AG09319 (cell line): Measurements from ENCODE around the gene SPAG5.

Source experiments
- DNase-seq: peaks from one replicate; pipeline ENCODE4 v3.0.0-alpha.2; 2010; ENCODE audit warnings: low read depth; ENCODE audit errors: extremely low read depth
- TF ChIP-seq, protein P1 (sequence below): IDR thresholded peaks from 2 replicates; pipeline ENCODE4 v1.5.1; 2011; ENCODE audit warnings: low read depth, mild to moderate bottlenecking, inconsistent platforms, low read length, moderate library complexity

Gene SPAG5

DNA sequence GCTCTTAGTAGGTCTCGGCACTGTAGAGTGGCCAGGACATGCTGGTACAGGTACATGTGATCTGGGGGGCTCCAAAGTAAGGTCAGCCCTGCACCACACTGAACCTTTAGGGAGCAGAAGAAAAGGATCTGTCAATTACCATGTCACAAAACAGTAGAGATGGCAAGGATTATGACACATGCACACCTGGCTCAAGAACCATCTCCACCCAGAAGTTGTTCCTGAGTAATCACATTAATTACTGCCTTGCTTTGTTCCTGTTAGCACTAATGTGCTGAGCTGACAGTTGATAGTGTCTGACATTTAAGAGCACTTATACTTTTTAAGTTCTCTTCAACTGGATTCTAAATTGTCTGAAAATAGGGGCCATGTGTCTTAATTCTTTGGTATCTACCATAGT, 36.7 kb upstream of the SPAG5 start:
- TF ChIP-seq, protein P1, sequence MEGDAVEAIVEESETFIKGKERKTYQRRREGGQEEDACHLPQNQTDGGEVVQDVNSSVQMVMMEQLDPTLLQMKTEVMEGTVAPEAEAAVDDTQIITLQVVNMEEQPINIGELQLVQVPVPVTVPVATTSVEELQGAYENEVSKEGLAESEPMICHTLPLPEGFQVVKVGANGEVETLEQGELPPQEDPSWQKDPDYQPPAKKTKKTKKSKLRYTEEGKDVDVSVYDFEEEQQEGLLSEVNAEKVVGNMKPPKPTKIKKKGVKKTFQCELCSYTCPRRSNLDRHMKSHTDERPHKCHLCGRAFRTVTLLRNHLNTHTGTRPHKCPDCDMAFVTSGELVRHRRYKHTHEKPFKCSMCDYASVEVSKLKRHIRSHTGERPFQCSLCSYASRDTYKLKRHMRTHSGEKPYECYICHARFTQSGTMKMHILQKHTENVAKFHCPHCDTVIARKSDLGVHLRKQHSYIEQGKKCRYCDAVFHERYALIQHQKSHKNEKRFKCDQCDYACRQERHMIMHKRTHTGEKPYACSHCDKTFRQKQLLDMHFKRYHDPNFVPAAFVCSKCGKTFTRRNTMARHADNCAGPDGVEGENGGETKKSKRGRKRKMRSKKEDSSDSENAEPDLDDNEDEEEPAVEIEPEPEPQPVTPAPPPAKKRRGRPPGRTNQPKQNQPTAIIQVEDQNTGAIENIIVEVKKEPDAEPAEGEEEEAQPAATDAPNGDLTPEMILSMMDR: no peak
- no peak for DNase-seq

DNA sequence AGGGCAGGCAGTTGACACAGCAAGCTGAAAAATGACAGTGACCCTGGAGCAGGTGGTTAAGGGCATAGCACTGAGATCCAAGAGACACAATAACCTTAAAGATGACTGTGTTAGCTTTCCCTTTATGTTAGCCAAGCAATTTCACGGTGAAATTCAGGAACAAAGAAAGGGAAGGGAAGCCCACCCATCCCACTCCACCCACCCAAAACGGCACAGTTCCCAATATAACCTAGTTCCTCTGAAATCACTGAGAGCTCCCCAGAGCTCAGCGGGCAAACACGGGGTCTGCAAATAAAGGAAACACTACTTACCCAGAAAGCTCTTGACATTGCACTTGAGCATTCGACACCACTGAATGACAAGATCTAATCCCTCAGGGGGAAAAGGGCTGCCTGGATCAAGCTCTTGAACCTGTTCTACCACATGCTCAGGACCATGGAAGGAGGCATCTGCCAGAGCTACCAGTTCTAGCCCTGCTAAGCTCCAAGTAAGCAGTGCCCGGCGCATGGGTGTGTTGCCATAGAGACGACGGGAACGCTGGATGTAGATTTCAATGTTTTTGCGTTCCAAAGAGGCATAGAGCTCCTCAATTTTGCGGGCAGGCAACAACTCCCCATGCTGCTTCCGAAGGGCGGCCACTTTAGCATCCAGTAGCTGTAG, 35.5 kb upstream of the SPAG5 start:
- no peak for DNase-seq
- TF ChIP-seq, protein P1: no peak

DNA sequence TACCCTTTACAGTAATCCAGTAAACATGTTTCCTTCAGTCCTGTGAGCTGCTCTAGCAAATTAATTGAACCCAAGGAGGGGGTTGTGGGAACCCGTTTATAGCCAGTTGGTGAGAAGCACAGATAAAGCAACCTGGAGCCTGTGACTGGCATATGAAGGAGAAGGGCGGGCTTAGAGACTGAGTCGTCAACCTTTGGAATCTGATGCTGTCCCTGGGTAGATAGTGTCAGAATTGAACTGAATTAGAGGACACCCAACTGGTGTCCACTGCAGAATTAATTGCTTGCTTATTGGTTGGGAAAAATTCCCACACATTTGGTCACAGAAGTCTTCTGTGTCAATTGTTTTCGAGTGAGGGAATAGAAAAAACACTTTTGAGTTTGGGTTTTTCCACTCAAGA, 28.0 kb upstream of the SPAG5 start:
- no peak for DNase-seq

DNA sequence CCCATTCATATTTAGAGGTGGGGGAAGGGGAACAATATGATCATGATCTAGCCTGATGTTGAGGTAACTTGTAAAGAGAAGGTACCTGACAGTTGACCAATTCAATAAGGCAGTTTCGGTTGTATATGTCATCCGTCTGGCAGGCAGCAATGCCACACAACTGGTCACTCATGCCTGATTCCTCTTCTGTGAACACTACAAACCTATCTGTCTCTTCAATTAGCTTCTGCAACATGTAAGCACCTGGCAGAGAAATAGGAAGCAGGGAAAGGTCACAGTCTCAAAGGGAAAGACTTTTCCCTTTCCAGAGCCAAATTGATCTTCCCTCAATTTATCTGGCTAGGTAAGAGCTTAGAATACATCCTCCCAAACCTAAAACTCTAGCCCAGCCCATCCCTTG, 25.3 kb upstream of the SPAG5 start:
- no peak for DNase-seq
- TF ChIP-seq, protein P1: no peak

More for the DNA sequence above, 28.0 kb upstream of the SPAG5 start:
- TF ChIP-seq, protein P1: no peak

DNA sequence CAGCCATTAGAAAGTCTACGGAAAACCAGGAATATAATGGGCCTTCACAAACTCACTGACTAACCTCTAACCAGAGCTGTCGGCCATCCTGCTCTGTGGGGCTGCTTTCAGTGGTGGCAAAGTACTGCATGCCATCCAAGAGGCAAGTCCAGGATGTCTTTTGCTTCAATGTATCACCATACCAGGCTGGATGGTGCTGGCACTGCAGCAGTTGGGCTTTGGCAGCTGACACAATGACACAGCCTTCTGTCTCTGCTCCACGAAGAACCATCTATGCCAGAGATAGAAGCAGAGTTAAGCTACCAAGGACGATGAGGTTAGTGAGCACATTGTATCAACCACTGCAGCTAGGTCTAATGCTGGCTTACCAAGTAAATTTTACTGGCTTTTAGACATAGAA, 24.9 kb upstream of the SPAG5 start:
- TF ChIP-seq, protein P1: no peak
- DNase-seq: no peak

DNA sequence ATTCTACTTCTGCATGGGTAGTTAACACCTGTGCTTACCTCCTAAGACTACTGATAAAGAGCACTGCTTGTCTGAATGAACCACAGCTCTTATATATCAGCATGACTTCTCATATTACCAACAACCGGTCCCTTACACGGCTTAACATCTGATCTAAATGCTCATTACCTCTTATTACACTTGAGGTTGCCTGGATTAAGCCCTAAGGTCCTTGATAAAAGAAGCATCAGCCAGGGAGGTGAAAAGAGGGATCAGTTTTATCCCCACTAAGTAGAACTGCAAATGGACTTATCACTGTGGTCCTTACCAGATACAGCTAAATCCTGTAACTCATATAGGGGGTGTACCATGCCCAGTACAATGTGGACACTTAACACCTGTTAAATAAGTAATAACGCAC, 23.4 kb upstream of the SPAG5 start:
- DNase-seq: no peak
- TF ChIP-seq, protein P1: no peak

DNA sequence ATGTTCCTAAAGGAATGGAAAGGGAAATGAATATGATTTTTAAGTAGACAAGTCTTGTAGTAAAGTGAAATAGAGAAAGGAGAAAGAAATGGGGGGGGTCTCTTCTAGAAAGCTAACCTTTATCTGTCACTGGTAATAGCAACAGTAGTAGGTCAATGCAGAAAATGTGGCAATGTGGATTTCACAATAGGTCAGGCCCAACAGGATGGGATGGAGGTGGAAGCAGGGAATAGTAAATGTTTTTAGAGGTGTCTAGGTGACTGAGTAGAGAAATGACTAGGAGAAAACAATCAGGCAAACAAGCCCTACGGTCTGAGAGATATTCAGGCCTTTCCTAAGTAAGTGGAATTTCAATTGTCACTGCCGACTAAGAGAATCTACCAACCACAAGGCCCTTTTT, 21.2 kb upstream of the SPAG5 start:
- DNase-seq: no peak
- TF ChIP-seq, protein P1: no peak
